T follicular helper cell (primary cell): ENCODE data around the gene C1orf210.

Experiments used
- DNase-seq: peaks from one replicate; pipeline ENCODE4 v3.0.0-alpha.2; 2020; ENCODE audit warnings: low read depth

The C1orf210 gene

DNA sequence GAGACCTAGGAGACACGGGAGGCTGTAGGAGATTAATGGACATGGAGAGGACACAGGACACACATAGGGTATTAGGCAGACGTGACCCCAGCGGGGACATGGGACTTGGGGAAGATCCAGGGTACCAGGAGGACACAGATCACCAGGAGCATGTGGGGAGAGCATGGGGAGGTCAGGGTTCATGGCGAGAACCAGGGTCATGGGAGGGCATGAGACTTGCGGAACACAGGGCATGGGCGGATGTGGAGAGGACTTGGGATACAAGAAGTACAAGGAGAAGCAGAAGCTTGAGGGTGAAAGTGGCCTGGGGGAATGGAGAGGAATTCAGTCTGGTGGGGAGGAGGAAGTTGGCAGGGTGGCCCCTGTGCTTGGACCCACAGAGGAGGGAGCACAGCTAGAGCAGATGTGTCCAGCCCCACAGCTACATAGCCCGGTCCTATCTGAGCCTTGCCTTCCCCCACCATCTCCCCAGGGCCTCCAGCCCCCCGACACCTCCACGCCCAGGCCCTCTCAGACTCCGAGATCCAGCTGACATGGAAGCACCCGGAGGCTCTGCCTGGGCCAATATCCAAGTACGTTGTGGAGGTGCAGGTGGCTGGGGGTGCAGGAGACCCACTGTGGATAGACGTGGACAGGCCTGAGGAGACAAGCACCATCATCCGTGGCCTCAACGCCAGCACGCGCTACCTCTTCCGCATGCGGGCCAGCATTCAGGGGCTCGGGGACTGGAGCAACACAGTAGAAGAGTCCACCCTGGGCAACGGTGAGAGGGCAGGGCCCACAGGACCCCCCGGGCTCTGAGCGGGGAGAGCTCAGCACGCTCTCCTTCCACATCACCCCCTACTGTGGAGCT, 27.5 kb upstream of the C1orf210 start:
- DNase-seq: no peak

DNA sequence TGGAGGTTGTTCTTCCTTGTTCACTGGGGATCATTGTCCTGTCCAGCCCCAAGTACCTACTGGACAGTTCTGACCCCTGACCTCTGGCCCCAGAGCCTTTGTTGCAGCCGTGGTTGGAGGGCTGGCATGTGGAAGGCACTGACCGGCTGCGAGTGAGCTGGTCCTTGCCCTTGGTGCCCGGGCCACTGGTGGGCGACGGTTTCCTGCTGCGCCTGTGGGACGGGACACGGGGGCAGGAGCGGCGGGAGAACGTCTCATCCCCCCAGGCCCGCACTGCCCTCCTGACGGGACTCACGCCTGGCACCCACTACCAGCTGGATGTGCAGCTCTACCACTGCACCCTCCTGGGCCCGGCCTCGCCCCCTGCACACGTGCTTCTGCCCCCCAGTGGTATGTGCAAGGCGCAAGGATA, 26.8 kb upstream of the C1orf210 start:
- DNase-seq: no peak

DNA sequence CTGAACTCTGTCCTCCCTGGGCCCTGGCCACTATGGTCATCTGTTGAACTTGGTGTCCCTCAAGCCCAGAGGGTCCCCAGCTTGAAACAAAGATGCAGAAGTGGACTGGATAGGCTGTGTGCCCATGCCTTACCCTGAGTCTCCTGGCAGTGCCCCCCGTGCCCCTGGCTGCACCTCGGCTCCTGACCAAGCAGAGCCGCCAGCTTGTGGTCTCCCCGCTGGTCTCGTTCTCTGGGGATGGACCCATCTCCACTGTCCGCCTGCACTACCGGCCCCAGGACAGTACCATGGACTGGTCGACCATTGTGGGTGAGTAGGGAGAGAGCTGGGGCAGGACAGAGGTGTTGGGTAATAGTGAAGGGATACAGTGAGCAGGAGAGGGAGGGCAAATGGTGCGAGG, 26.1 kb upstream of the C1orf210 start:
- DNase-seq: no peak

DNA sequence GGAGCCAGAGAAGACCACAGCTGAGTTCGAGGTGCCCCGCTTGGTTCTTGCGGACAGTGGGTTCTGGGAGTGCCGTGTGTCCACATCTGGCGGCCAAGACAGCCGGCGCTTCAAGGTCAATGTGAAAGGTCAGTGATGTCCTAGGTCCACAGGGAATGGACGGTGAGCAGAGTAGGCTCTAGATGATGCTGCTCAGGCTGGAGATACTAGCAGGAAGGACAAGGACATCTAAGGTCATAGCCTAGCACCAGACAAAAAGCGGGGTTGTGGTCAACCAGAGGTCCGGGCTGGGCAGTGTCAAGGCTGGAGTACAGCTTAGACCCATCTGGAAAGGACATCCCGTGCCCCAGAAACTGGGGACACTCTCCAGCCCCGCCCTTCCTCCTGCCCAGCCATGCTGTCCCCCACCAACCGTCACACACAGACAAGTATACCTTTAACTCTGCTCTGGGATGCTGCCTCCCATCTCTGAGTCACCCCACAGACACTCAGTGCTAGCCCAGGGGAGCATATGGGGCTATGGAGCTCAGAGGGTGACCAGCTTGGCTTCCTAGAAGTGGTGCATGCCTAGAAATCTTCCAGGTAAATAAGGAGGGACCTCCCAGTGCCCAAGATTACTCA, 24.1 kb upstream of the C1orf210 start:
- no peak for DNase-seq

DNA sequence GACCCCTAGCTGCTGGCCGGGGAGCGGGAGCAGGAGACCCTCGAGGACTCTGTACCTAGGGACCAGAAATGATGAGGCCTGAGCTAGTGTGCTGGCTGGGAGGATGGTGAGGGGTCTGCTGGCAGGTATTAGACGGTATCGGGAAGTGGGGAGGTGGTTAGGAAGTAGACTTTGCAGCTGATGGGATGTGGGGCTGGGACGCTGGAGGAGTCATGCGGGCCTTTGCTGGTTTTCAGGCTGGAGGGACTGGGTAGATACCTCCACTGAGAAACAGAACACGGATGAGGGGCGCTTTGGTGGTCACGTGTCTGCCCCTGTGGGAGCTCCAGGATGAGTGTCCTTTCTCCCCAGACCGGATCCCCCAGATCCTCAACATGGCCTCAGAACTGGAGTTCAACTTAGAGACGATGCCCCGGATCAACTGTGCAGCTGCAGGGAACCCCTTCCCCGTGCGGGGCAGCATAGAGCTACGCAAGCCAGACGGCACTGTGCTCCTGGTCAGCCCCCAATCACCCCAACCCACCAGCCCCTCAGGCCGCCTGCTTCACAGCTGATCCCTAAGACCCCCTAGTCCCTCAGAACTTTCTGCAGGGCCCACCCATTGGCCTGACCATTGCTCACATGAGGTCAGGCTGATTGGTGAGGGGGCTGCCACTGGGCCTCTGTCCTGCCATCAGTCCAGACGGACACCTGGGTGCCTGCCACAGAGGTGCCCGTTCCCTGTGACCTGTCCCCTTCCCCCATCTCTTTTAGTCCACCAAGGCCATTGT, 23.4 kb upstream of the C1orf210 start:
- no peak for DNase-seq

DNA sequence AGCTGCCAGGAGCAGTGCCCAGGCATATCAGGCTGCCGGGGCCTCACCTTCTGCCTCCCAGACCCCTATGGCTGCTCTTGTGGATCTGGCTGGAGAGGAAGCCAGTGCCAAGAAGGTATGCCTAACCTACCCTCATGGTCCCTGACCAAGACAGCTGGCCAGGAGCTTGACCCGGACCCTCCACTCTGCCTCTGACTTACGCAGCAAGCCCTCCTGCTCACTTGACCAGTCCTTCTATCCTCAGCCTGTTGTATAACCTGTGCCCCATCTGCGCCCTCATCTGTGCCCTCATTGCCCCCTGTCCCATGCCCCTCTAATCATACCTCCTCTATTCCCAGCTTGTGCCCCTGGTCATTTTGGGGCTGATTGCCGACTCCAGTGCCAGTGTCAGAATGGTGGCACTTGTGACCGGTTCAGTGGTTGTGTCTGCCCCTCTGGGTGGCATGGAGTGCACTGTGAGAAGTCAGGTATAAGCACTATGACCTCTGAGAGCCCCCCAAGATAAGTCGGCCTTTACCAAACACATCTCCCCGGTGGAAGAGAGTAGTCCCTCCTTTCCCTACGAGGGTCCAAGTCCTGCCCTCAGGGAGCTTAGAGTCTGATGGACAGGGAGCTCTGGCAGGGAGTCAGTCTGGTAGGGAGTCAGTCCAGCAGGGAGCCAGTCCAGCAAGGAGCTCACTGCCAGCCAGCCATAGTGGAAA, 22.2 kb upstream of the C1orf210 start:
- no peak for DNase-seq

DNA sequence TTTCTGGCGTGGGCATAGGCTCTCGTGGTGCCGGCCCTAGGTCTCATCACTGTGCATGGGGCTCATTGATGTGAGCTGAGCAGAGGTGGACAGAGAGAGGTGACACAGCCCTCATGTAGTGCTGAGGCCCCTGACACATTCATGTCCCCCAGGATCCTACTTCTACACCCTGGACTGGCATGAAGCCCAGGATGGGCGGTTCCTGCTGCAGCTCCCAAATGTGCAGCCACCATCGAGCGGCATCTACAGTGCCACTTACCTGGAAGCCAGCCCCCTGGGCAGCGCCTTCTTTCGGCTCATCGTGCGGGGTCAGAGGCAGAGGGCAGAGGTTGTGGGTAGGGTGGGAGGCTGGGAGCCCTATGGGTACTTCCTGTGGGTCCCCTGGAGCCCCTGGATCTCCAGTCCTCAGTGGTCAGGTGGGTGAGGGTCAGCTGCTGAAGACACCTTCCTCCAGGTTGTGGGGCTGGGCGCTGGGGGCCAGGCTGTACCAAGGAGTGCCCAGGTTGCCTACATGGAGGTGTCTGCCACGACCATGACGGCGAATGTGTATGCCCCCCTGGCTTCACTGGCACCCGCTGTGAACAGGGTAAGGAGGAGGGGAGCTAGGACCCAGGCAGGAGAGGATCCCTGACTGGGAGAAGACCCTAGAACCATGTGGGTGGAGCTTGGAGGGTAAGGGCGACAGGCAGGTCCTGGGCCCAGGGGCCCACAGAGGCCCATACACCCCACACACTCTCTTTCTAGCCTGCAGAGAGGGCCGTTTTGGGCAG, 21.5 kb upstream of the C1orf210 start:
- no peak for DNase-seq

DNA sequence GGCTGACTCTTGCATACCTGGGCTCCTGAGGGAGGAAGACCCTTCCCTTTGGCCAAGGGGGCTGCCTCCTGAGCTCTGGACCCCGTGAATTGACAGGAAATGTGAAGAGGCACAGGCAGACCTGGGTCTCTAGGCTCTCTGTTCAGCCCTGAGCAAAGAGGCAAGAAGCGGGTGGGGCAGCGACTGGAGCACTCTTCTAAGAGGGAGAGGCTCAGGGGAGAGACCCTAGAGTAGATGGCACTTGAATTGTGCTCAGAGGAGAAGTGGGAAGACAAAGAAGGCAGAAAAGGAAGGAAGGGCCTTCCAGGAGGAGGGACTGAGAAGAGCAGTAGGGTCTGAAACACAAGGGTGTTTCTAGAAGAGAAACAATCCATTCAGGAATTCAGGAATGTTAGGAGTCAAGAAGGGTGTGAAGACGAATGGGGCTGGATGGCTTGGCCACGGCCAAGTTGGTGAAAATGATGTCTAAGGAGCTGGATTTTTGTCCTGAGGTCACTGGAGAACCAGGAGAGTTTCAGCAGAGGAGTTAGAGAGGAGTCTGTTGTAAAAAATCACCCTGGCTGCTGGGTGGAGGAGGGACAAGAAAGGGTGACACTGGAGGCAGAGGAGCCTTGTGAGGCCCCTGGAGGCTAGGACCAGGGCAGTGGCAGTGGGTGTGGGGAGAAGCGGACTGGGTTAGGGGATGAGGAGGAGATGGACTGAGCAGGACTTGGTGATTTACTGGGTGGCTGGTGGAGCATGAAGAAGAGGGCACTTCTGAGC, 20.7 kb upstream of the C1orf210 start:
- no peak for DNase-seq

DNA sequence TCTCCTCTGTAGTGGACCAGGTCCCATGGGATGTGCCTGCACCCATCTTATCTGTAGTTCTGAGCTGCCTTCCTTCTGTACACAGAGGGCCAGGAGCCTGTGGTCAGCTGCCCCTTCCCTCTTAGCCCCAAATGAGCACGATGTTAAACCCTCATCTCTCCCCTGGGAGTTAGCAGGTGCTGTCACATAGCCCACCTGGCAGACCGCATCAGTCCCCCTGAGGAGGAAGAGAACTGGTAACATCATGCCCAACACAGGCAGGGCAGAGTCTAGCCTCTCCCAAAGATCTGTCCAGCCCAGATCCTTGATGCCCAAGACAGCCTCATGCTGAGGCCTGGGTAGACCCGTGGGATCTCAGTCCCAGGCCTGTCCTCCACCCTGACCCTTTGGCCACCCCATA, 20.1 kb upstream of the C1orf210 start:
- DNase-seq: no peak

DNA sequence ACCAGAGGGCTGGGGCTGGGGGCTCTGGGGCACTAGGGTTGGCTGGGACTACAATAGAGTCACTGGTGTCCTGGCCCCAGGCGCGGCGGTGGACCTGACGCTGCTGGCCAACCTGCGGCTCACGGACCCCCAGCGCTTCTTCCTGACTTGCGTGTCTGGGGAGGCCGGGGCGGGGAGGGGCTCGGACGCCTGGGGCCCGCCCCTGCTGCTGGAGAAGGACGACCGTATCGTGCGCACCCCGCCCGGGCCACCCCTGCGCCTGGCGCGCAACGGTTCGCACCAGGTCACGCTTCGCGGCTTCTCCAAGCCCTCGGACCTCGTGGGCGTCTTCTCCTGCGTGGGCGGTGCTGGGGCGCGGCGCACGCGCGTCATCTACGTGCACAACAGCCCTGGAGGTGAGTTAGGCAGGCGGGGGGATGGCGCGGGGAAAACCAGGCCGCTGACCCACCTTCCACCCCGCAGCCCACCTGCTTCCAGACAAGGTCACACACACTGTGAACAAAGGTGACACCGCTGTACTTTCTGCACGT, 19.5 kb upstream of the C1orf210 start:
- DNase-seq: no peak

DNA sequence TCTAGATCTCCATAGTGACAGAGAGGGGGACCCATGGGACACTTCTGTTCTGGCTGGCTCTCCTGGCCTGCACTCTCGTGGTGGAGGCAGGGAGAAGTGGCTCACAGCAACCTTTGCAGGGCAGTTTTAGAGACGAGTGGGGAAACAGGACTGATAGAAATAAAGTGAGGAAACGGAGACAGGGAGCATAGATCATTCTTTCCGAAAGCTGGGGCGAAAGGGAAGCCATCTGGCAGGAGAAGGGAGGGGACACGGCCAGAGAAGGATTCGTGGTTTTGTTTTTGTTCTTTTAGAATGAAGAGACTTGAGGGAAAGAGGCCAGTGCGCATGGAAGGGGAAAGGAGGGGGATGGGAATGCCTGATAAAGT, 18.9 kb upstream of the C1orf210 start:
- no peak for DNase-seq

DNA sequence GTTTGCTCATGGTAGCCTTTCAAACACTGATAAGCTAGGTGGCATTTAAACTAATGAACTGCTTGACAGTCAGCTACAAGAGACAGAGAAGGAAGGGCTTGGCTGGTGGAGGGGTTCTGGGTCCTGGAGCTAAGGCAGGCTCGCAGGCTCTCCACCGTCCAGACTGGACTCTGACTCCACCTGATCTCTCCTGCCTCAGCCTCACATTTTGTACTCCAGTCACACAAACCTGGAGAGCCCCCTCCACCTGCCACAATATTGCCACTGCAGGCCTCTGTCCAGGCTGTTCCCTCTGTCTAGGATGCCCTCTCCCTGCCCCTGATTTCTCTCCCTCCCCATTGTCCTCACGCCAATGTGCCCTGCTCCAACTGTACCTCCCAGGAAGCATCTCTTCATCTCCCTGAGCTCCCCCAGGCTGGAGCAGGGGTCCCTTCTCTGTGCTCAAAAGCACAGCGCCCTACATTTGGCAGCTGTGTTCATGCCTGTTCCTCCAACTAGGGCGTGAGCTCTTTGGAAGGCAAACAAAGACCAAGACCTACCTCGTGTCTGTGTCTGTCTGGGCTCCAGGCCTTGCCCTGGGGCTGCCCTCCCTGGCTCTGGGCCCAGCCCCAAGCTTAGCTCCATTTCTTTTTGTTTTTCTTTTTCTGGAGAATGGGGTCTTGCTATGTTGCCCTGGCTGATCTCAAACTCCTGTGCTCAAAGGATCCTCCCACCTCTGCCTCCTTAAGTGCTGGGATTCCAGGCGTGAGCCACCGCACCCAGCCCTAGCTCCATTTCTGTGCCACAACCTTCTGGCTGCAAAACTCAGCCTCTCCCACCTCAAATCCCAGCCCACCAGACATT, 18.3 kb upstream of the C1orf210 start:
- no peak for DNase-seq

DNA sequence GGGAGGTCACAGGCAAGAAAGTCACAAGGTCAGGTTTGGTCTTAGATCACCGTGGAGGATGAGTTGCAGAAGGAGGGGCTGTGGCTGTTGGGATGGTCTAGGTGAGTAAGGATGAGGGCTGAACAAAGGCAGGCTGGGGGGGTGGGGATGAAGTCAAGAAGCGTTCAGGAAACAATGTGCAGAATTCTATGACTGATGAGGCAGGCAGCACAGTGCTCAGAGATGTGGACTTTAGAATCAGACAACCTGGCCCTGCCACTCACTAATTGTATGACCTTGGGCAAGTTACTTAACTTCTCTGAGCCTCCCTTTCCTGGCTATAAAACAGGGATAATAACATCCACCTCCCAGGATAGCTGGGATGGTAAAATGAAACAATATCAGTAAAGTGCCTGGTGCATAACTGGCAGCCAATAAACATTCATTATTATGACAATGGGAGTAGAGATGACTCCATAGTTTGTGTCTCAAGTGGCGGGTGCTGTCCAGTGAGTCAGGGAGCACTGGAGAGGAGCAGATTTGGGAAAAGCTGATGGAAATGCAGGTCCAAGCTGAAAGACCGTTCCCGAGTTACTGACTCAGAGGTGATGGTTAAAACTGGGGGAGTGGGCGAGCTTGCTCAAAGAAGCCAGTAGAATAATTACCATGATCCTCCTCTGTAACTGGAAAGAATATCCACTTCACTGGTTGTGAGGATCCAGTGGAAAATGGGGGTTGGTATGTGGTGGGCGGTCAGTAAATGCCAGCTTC, 17.5 kb upstream of the C1orf210 start:
- no peak for DNase-seq

DNA sequence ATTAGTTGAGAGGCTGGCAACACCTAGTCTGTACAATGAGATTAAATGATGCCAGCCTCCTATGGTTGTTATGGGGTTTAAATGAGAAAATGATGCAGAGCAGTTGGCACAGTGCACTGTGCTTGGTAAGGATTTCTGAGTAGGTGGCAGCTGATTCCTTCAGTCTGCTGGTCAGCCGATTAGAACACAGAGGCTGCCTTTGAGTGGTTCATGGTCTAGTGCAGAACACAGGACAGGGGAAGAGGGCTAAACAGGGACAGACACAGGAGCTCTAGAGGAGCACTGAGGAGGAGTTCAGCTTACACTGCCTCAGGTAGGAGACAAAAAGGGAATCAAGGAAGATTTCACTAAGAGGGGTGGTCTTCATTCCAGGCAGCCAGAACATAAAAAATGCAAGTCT, 16.8 kb upstream of the C1orf210 start:
- no peak for DNase-seq

DNA sequence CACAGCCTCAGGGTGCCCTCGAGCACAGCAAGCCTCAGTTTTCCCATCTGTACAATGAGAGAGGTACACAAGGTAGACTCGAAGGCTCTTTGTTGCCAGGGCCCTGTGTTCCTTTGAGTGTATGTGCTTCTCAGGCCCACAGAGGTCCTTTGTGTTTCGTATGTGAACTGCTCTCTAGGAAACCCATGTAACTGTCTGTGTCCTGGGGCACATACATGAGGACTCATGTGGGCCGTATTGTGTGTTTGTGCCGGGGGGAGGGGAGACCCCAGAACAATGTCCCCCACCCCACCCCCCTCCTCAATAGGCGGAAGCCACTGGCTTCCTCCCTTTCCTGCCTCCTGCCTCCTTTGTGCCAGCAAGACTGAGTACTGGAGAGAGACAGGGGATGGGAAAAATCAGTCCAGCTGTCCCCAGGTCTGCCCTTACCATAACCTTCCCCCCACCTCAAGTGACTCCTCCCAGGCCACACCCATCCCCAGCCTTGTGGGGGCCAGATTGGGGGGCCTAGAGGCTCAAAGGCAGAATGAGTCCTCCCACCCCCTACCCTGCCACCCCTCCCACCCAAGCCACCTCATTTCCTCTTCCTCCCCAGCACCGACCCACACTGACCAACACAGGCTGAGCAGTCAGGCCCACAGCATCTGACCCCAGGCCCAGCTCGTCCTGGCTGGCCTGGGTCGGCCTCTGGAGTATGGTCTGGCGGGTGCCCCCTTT, 15.2 kb upstream of the C1orf210 start, which contains the start of gene TIE1:
Gene TIE1, plus strand, starts transcription at position 605 of the 717 bp plus-strand sequence. Its CDS starts 90 bp downstream, at position 695.
- no peak for DNase-seq

DNA sequence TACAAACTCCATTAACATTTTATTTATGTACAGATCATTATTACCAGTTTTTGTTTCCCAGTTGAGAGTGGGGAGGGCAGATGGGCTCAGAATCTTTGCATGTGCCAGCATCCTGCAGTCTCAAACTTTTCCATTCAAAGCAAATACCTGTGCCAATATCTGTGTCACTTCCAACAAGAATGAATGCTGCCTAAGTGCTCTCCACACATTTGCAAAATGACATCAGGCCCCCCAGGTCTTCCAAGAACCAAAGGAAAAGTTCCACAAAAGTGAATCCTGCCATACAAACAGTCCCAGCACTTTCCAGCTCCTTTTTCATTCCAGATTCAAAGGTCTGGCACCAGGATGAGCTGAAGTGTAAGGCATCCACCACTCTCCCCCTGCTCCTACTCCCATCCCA, 13.7 kb upstream of the C1orf210 start:
- DNase-seq: no peak

DNA sequence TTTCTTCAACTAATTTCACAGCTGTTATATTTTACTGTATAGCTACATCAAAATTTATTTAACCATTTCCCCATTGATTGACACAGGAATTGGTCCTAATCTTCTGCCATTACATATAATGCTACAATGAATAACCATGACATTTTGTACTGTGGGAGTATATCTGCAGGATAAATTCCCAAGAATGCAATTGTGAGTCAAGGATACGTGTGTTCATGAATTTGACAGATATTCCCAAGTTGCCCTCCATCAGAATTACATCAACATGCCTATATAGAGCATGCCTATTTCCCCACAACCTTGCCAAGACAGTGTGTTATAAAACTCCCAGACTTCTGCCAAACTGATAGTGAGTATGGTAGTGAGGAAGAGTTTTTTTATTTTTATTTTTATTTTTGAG, 12.7 kb upstream of the C1orf210 start:
- DNase-seq: no peak

DNA sequence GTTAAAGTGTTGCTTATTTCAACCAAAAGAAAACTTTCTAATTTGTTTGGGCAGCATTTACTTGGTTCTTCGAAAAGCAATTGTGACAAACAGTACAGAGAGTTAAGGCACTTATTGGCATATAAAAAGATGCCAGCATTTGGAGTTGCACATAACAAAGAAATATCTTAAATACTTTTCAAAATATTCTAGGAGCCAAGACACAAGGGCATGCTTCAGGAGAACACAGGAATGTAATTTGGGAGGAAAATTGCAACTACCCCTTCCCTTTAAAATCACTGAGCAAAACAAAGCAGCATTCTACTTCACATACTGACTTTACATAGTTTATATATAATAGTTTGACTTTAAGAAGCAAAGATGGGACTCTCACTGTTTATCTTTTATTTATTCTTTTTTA, 10.8 kb upstream of the C1orf210 start:
- no peak for DNase-seq
